NCI-H1417 (cell line): Measurements from ENCODE around the gene LINGO3.

Source experiments
- DNase-seq, 3 experiments: peaks; one replicate each; lab custom pipeline; 2025; lab: John Stamatoyannopoulos, UW

The LINGO3 gene

DNA sequence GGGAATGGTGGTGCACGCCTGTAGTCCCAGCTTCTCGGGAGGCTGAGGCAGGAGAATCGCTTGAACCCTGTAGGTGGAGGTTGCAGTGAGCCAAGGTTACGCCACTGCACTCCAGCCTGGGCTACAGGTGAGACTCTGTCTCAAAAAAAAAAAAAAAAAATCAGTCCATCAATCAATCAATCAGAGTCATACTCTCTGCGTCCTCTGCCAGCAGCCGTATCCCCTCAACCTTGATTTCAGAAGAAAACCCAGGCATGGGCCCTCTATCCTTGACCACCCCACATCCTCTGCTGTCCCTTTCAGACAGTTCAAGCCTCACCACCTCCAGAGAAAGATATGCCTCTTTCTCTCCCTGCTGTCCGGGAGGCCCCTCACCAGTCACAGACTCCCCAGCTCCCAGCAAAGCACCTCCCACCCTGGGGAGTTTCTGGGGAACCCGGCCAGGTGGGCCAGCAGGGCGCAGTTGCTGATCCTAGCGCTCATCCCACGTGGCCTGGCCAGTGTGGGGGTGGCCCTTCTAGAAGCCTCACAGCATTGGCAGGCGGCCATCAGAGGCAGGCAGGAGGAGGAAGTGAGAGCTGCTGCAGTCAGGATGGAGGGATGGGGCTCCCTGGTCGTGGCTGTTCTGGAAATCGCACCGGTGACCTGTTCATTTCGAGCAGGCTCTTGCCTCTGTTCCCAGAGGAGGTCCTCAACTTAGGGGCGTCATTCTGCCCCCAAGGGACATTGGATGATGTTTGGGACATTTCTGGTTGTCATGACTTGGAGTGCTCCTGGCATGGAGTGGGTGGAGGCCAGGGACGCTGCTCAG lies 41.6 kb downstream of the LINGO3 start:
- DNase-seq: no peak

DNA sequence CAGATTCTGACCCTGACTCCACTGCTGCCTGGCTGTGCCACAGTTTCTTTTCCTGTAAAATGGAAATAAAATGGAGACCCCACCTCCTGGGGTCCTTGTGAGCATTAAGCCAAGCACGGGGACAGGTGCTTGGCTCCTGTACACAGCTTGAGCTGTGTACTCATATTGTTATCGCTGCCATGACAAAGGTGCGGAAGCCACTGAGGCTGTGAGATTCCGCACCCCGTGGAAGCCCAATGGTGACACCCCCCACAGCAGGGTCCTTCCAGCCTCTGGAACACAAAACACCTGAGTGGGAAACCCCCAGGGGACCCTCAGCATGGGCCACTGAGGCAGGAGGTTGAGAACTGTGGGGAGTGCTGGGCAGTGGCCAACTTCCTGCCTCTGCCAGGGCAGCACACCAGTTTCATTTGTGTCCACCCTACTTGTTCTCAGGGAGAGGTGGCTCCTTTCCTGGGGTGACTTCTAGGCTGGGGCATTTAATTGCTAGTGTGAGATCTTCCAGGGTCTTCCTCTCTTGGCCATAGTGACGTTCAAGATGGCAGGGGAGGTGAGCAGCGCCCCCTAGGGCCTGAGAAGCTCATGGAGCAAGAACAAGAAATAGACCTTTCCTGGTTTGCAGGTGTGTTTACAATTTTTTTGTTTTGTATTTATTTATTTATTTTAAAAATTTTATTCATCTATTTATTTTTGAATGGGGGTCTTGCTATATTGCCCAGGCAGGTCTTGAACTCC lies 46.3 kb downstream of the LINGO3 start:
- DNase-seq: peak in 1 of 3 experiments; percentile 22

DNA sequence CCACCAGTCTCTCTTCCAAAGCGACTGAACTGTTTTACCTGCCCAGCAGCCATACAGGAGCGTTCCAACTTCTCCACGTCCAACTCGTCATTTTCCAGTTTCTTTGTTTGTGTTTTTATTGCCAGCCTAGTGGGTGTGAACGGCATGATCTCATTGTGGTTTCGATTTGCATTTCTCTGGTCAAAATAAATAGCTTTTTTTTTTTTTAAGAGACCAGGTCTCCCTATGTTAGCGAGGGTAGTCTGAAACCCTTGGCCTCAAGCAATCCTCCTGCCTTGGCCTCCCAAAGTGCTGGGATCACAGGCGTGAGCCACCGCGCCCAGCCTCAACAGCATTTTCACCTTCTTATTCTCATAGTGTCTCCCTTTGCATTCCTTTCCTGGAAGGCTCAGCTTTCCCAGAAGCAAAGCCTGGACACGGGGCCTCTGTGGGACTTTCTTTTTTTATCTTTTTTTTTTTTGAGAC lies 47.6 kb downstream of the LINGO3 start:
- DNase-seq: no peak

DNA sequence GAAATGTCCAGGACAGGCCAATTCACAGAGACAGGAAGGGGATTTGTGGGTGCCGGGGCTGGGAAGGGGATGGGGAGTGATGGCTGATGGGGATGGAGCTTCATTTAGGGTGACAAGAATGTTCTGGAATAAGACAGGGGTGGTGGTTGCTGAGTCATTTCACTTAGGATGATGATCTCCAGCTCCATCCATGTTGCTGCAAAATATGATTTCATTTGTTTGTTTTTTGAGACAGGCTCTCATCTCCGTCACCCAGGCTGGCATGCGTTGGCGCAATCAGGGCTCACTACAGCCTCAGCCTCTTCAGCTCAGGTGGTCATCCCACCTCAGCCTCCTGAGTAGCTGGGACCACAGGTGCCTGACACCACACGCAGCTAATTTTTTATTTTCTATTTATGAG lies 48.6 kb downstream of the LINGO3 start:
- no peak for DNase-seq
